Trophoblast cell (in vitro differentiated cells and primary cell): ENCODE data around the gene FAH.
"Not testable (repeated sequence)": the region's sequence is repeated elsewhere in the genome, so short reads cannot be mapped to it uniquely, and the experiment has no call there.

ENCODE experiments used
- DNase-seq, 2 donors: peaks; one replicate each; pipeline ENCODE4 v3.0.0-alpha.2; 2016
- H2AFZ ChIP-seq: 2 replicates; pipeline ENCODE4 v1.6.1; 2013; ENCODE audit warnings: low read length, moderate library complexity, mild to moderate bottlenecking; ENCODE audit not compliant: insufficient read depth, poor library complexity
- H2AK5ac ChIP-seq: 2 replicates; pipeline ENCODE4 v1.6.1; 2013; ENCODE audit warnings: mild to moderate bottlenecking, low read length
- H2BK120ac ChIP-seq: 2 replicates; pipeline ENCODE4 v1.6.1; 2013; ENCODE audit warnings: low read length, mild to moderate bottlenecking, moderate library complexity; ENCODE audit not compliant: insufficient read depth, poor library complexity
- H2BK12ac ChIP-seq: 2 replicates; pipeline ENCODE4 v1.6.1; 2013; ENCODE audit warnings: mild to moderate bottlenecking, low read length, moderate library complexity
- H2BK5ac ChIP-seq: 2 replicates; pipeline ENCODE4 v1.6.1; 2013; ENCODE audit warnings: low read length, low read depth, moderate library complexity, mild to moderate bottlenecking; ENCODE audit not compliant: poor library complexity
- H3K14ac ChIP-seq: 2 replicates; pipeline ENCODE4 v1.6.1; 2013; ENCODE audit warnings: mild to moderate bottlenecking, low read length
- H3K18ac ChIP-seq: 2 replicates; pipeline ENCODE4 v1.6.1; 2013; ENCODE audit warnings: mild to moderate bottlenecking, low read length
- H3K23ac ChIP-seq: 2 replicates; pipeline ENCODE4 v1.6.1; 2013; ENCODE audit warnings: low read length
- H3K27ac ChIP-seq: 2 replicates; pipeline ENCODE4 v1.5.1; 2013; ENCODE audit warnings: low read depth, mild to moderate bottlenecking, inconsistent platforms, low read length, moderate library complexity
- H3K27me3 ChIP-seq: 2 replicates; pipeline ENCODE4 v1.6.1; 2013; ENCODE audit warnings: inconsistent platforms, mild to moderate bottlenecking, low read length, moderate library complexity; ENCODE audit not compliant: insufficient read depth
- H3K36me3 ChIP-seq, 2 experiments: 1 replicate in 1 of 2; 2 replicates in 1 of 2; pipeline ENCODE4 v1.6.1; 2013; ENCODE audit warnings: low read length in 2 of 2, mild to moderate bottlenecking in 2 of 2, moderate library complexity in 1 of 2; ENCODE audit not compliant: insufficient read depth in 2 of 2, control insufficient read depth in 1 of 2
- H3K4ac ChIP-seq: 2 replicates; pipeline ENCODE4 v1.6.1; 2013; ENCODE audit warnings: low read depth, mild to moderate bottlenecking, low read length, moderate library complexity
- H3K4me1 ChIP-seq, 2 experiments: 1 replicate in 1 of 2; 2 replicates in 1 of 2; pipeline ENCODE4 v1.6.1; 2013; ENCODE audit warnings: low read length in 2 of 2, mild to moderate bottlenecking in 2 of 2, moderate library complexity in 1 of 2; ENCODE audit not compliant: insufficient read depth in 2 of 2, control insufficient read depth in 1 of 2
- H3K4me2 ChIP-seq: 2 replicates; pipeline ENCODE4 v1.6.1; 2013; ENCODE audit warnings: inconsistent platforms, mild to moderate bottlenecking, low read length, moderate library complexity
- H3K4me3 ChIP-seq: 2 replicates; pipeline ENCODE4 v1.5.1; 2013; ENCODE audit warnings: mild to moderate bottlenecking, low read depth, low read length, inconsistent platforms
- H3K79me1 ChIP-seq: one replicate; pipeline ENCODE4 v1.6.1; 2013; ENCODE audit warnings: low read length
- H3K79me2 ChIP-seq: 2 replicates; pipeline ENCODE4 v1.6.1; 2013; ENCODE audit warnings: low read length, mild to moderate bottlenecking; ENCODE audit not compliant: control insufficient read depth, insufficient read depth, poor library complexity
- H3K9ac ChIP-seq: 2 replicates; pipeline ENCODE4 v1.6.1; 2013; ENCODE audit warnings: mild to moderate bottlenecking, low read length
- H3K9me3 ChIP-seq: 2 replicates; pipeline ENCODE4 v1.6.1; 2013; ENCODE audit warnings: low read depth, mild to moderate bottlenecking, control low read depth, inconsistent platforms, low read length; ENCODE audit not compliant: insufficient read depth
- H4K12ac ChIP-seq: 2 replicates; pipeline ENCODE4 v1.6.1; 2013; ENCODE audit warnings: low read depth, mild to moderate bottlenecking, low read length, moderate library complexity
- H4K8ac ChIP-seq: 2 replicates; pipeline ENCODE4 v1.6.1; 2013; ENCODE audit warnings: low read depth, mild to moderate bottlenecking, low read length, moderate library complexity
- H4K91ac ChIP-seq: one replicate; pipeline ENCODE4 v1.6.1; 2013; ENCODE audit warnings: low read depth, mild to moderate bottlenecking, low read length, moderate library complexity
- WGBS: extraction: QIAGEN DNeasy Blood & Tissue Kit; methylation state at CpG from one replicate; pipeline ENCODE4 v1.1.7; 2013; ENCODE audit warnings: missing lambda C conversion rate; ENCODE audit not compliant: insufficient read length, insufficient coverage; ENCODE audit errors: extremely low coverage; 5-methylcytosine and 5-hydroxymethylcytosine counted together

FAH gene

GRCh38 chr15:80155378-80156175 is 2.8 kb downstream of the FAH start:
- not testable (repeated sequence) for H3K9ac ChIP-seq, H3K4ac ChIP-seq, H2AK5ac ChIP-seq, H4K8ac ChIP-seq, H3K27ac ChIP-seq, H2BK120ac ChIP-seq, H3K23ac ChIP-seq, H2BK5ac ChIP-seq, H3K79me1 ChIP-seq, H4K12ac ChIP-seq, H2BK12ac ChIP-seq, H3K79me2 ChIP-seq, H3K4me3 ChIP-seq, H3K27me3 ChIP-seq, H3K14ac ChIP-seq, H3K9me3 ChIP-seq, H2AFZ ChIP-seq, H3K4me2 ChIP-seq, H3K18ac ChIP-seq, H3K36me3 ChIP-seq
- no CpG with 5 or more reads among the region's 16 CpGs for WGBS
- Histone ChIP-seq H3K4me1 (peaks cover 8 to 25% of the 10 kb centered on the region in 2 experiments), H4K91ac (peak overlapping the region; percentile 56)
- peak in 1 of 2 donors; percentile 16 for DNase-seq

- Histone ChIP-seq H3K14ac (no peak overlapping the region), H3K36me3 (peaks cover 0 to 3% of the 10 kb centered on the region in 2 experiments), H3K4me1 (peaks cover 11 to 28% of the 10 kb centered on the region in 2 experiments), H3K4me3 (no peak overlapping the region), H4K8ac (no peak overlapping the region), H2AK5ac (no peak overlapping the region), H3K4me2 (no peak overlapping the region), H3K23ac (no peak overlapping the region), H3K27me3 (no peaks in the 10 kb centered on the region), H3K4ac (no peak overlapping the region), H4K91ac (no peak overlapping the region), H2BK12ac (no peak overlapping the region), H2BK5ac (no peak overlapping the region), H3K79me2 (no peaks in the 10 kb centered on the region), H3K9ac (no peak overlapping the region), H3K27ac (no peak overlapping the region), H4K12ac (no peak overlapping the region), H3K9me3 (no peaks in the 10 kb centered on the region), H3K18ac (no peak overlapping the region), H2AFZ (no peak overlapping the region), H3K79me1 (peaks cover 3% of the 10 kb centered on the region), H2BK120ac (no peak overlapping the region)
- no peak for DNase-seq
- WGBS, result no CpG with 5 or more reads among the region's 8 CpGs
These were observed 3.4 kb downstream of the FAH start for GRCh38 chr15:80156176-80156720.

DNA sequence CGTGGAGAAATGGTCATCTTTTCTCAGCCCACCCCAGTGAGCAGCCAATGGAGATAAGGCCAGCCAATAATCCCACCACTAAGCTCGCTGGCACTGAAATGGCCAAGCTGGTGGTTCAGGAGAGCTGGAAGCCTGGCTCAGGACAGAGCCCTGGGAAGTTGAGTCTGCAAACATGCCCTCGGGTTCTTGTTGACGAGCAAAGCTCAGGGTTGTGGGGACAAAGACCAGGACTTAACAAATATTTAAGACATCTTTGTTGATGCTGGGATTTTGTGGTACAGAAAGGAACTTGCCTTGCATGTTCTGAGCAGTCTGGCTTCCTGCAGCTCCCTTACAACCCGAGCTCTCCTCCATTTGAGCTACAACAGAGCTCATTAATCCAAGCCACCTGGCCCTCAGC is 4.4 kb downstream of the FAH start:
- H2BK5ac ChIP-seq, result no peak overlapping the region
- no peak overlapping the region for H3K14ac ChIP-seq
- H3K4ac ChIP-seq, result no peak overlapping the region
- H3K4me1 ChIP-seq, result peaks cover 11 to 28% of the 10 kb centered on the region in 2 experiments
- peaks cover 0 to 3% of the 10 kb centered on the region in 2 experiments for H3K36me3 ChIP-seq
- no CpG with 5 or more reads among the region's 5 CpGs for WGBS
- H3K23ac ChIP-seq, result no peak overlapping the region
- no peak overlapping the region for H3K9ac ChIP-seq
- no peaks in the 10 kb centered on the region for H3K9me3 ChIP-seq
- no peak overlapping the region for H2AFZ ChIP-seq
- H3K4me3 ChIP-seq, result no peak overlapping the region
- peaks cover 3% of the 10 kb centered on the region for H3K79me1 ChIP-seq
- no peak overlapping the region for H4K8ac ChIP-seq
- no peaks in the 10 kb centered on the region for H3K79me2 ChIP-seq
- no peak overlapping the region for H2AK5ac ChIP-seq
- no peak overlapping the region for H4K91ac ChIP-seq
- no peak overlapping the region for H3K4me2 ChIP-seq
- no peak overlapping the region for H3K27ac ChIP-seq
- H2BK120ac ChIP-seq, result no peak overlapping the region
- H3K18ac ChIP-seq, result no peak overlapping the region
- DNase-seq, result no peak
- H4K12ac ChIP-seq, result no peak overlapping the region
- H2BK12ac ChIP-seq, result peak overlapping the region; percentile 6
- H3K27me3 ChIP-seq, result no peaks in the 10 kb centered on the region

DNA sequence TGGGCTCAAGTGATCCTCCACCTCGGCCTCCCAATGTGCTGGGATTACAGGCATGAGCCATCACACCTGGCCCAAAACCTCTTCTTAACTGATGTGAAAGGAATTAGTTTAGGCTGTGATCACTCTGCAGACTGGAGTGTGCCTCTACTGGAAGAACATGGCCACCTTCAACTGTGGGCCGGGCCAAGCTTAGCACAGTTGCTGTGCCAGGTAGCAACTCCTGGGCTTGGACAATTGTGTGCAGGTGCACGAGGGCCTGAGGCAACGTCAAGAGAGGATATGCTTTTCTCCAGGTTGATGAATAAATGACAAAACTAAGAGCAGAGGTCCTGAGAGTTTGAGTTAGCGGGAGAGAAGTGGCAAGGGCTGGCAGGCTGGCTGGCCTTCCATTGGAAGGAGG is 6.5 kb downstream of the FAH start:
- Histone ChIP-seq H2AFZ (no peak overlapping the region), H3K79me1 (no peaks in the 10 kb centered on the region), H3K4me1 (peaks cover 9 to 24% of the 10 kb centered on the region in 2 experiments), H3K9me3 (no peaks in the 10 kb centered on the region), H4K12ac (no peak overlapping the region), H3K4me2 (no peak overlapping the region), H3K4ac (no peak overlapping the region), H3K4me3 (no peak overlapping the region), H3K36me3 (peaks cover 0 to 3% of the 10 kb centered on the region in 2 experiments), H3K27me3 (no peaks in the 10 kb centered on the region), H4K91ac (no peak overlapping the region), H3K23ac (no peak overlapping the region), H2BK12ac (no peak overlapping the region), H3K79me2 (no peaks in the 10 kb centered on the region), H3K9ac (no peak overlapping the region), H4K8ac (no peak overlapping the region), H2BK120ac (no peak overlapping the region), H3K27ac (no peak overlapping the region), H2AK5ac (no peak overlapping the region), H2BK5ac (no peak overlapping the region), H3K14ac (no peak overlapping the region), H3K18ac (no peak overlapping the region)
- no CpG with 5 or more reads among the region's 5 CpGs for WGBS
- no peak for DNase-seq
